ENCODE measurements around the gene PPY. TPM values are rescaled to one million over a fixed set of nuclear protein-coding genes. Genes with fewer than 3 reads are reported as not detected.

The PPY gene
- total and polyA plus RNA-seq, 10 donors: not detected

DNA sequence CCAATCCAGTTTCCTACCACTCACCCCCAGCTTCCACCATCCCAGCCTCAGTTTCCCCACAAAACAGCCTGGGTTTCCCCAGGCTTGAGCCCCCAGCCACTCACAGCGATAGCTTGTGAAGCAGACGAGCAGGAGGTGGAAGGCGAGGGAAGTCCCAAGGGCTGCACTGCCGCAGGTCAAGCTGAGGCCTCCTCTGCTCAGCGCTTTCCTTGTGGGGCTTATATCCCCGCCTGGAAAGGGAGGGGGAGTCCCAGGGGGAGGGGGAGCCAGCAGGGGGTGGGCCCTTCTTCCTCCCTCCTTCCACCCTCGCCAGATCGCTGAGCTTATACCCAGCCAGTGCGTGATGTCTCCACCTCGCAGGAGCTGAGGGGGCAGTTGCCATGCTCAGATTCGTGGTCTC is 11.5 kb upstream of the PPY start, which contains the start of gene PYY:
PYY (minus strand) TSS at position 195 of the 400 bp plus-strand sequence. CDS start 457 bp downstream, outside the sequence.
- Histone ChIP-seq H3K27me3 (replicated peaks in 1 of 7) (peaks cover 0 to 78% (median 38%) of the 10 kb centered on the region in 7 donors), H3K4me3 (peak within 1 kb of the TSS in 1 of 8 donors; percentile 24), H3K27ac (no peak within 1 kb of the TSS), H3K36me3 (no peaks in the 10 kb centered on the region), H3K9me3 (no peaks in the 10 kb centered on the region), H3K4me1 (peaks cover 0 to 14% (median 12%) of the 10 kb centered on the region in 6 donors)
- TF ChIP-seq, protein P1, sequence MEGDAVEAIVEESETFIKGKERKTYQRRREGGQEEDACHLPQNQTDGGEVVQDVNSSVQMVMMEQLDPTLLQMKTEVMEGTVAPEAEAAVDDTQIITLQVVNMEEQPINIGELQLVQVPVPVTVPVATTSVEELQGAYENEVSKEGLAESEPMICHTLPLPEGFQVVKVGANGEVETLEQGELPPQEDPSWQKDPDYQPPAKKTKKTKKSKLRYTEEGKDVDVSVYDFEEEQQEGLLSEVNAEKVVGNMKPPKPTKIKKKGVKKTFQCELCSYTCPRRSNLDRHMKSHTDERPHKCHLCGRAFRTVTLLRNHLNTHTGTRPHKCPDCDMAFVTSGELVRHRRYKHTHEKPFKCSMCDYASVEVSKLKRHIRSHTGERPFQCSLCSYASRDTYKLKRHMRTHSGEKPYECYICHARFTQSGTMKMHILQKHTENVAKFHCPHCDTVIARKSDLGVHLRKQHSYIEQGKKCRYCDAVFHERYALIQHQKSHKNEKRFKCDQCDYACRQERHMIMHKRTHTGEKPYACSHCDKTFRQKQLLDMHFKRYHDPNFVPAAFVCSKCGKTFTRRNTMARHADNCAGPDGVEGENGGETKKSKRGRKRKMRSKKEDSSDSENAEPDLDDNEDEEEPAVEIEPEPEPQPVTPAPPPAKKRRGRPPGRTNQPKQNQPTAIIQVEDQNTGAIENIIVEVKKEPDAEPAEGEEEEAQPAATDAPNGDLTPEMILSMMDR (IDR thresholded peaks at IDR 0.05 in 8 of 11, conservative IDR thresholded peaks at IDR 0.05 in 3 of 11): no peak
- TF ChIP-seq POLR2A (IDR thresholded peaks at IDR 0.05) (no peak), POLR2AphosphoS5 (IDR thresholded peaks at IDR 0.05) (no peak)
- 42 to 54% (median 52%) methylated on average over 8 to 11 of the region's 11 CpGs for WGBS, 5 donors
- DNase-seq: no peak
- intact Hi-C loops (cut with DNase I; ENCODE audit: low total_unique reads): no loop called here

DNA sequence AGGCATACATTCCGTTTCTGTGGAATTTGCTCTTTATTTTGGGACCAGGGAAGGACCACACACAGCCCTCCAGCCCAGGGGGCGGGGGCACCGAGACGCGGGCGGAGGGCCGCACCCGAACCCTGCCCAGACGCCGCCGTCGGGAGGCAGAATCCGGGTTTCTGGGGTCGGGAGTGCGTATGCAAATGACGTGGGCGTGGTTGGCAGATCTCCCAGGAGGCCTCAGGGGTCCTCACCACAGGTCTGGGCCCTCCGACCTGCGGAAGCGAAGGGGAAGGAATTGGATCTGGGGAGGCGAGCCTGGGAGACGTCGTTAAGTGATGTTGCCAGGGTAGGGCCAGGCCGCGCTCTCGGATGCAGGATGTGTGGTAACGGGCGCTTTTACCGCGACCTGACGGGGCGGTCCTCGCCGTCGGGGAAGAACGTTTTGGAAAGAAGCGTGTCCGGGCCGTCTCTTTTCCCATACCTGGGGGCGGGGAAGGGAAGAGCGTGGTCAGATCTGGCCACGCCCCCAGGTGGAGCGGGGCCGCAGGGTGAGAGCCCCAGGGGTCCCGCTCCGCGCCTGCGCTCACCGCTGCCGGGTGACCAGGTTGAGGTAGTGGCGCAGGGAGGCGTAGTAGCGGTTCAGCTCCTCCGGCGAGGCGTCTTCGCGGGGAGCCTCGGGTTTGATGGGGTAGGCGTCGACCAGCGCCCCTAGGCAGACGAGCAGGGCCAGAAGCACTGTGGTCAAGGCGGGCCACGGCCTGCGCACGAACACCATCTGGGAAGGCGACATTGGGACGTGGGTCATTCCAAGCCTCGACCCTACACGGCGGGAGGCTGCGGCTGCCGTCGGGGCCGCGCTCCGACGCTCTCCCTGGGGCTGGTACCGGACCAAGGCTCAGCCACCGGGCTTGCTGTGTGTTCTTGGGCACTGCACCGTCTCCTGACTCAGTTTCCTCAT is 10.7 kb upstream of the PPY start:
- Histone ChIP-seq H3K9me3 (no peaks in the 10 kb centered on the region), H3K36me3 (no peaks in the 10 kb centered on the region), H3K4me1 (peaks cover 0 to 14% (median 12%) of the 10 kb centered on the region in 6 donors), H3K4me3 (peak overlapping the region in 1 of 8 donors; percentile 24), H3K27ac (no peak overlapping the region), H3K27me3 (replicated peaks in 1 of 7) (peaks cover 0 to 83% (median 38%) of the 10 kb centered on the region in 7 donors)
- 8 to 16% (median 9%) methylated on average over 53 to 82 of the region's 82 CpGs for WGBS, 5 donors
- intact Hi-C loops (cut with DNase I; ENCODE audit: low total_unique reads): no loop called here
- no peak for DNase-seq
- TF ChIP-seq, protein P1 (IDR thresholded peaks at IDR 0.05 in 8 of 11, conservative IDR thresholded peaks at IDR 0.05 in 3 of 11): no peak
- TF ChIP-seq POLR2A (IDR thresholded peaks at IDR 0.05): no peak
- no peak for TF ChIP-seq POLR2AphosphoS5 (IDR thresholded peaks at IDR 0.05)

DNA sequence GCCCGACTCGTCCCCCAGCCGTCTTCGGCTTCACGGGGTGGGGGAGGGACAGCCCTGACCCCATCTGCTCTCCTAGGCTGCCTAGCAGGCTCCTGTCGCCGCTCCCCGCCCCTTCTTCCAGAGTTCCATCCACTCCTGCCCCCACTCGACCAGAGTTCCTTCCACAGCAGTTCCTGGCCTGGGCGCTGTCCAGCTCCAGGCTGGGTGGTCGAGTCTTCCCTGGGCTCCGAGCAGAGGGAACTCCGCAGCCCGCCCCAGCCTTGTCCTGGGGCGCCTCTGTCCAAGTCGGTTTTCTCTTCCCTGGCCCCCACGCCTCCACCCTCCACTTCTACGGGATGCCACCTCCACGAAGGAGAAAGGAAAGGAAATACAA is 10.1 kb upstream of the PPY start:
- TF ChIP-seq, protein P1 (IDR thresholded peaks at IDR 0.05 in 8 of 11, conservative IDR thresholded peaks at IDR 0.05 in 3 of 11): no peak
- no peak for TF ChIP-seq POLR2AphosphoS5 (IDR thresholded peaks at IDR 0.05)
- no peak for TF ChIP-seq POLR2A (IDR thresholded peaks at IDR 0.05)
- peaks cover 0 to 84% (median 38%) of the 10 kb centered on the region in 7 donors for H3K27me3 ChIP-seq (replicated peaks in 1 of 7)
- peaks cover 0 to 14% (median 12%) of the 10 kb centered on the region in 6 donors for H3K4me1 ChIP-seq
- H3K4me3 ChIP-seq: peak overlapping the region in 1 of 8 donors; percentile 24
- intact Hi-C loops (cut with DNase I; ENCODE audit: low total_unique reads): no loop called here
- DNase-seq: no peak
- 41 to 55% (median 50%) methylated on average over 19 of the region's 19 CpGs for WGBS, 5 donors
- H3K27ac ChIP-seq: no peak overlapping the region
- no peaks in the 10 kb centered on the region for H3K36me3 ChIP-seq
- no peaks in the 10 kb centered on the region for H3K9me3 ChIP-seq

DNA sequence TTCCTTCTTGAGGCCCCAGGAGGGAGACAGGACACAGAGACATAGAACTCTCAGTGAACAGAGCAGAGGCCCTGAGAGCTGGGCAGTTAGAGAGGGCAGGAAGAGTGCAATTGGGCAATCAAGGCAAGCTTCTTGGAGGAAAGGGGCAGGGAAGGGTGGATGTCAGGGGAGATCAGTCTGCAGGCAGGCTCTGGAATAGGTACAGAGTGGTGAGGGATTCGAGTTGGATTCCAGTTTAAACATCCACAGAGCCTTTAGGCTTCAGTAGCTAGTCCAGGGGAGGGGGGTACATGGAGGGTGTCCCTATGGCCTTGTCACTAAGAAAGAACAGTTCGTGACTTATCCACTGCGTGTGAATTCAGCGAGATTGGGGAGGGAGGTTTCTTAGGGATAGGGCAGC is 9.5 kb upstream of the PPY start:
- no peaks in the 10 kb centered on the region for H3K9me3 ChIP-seq
- H3K27ac ChIP-seq: no peak overlapping the region
- H3K4me1 ChIP-seq: peaks cover 0 to 14% (median 12%) of the 10 kb centered on the region in 6 donors
- WGBS, 5 donors: 72 to 87% (median 86%) methylated on average over 4 of the region's 4 CpGs
- no peak overlapping the region for H3K4me3 ChIP-seq
- H3K36me3 ChIP-seq: no peaks in the 10 kb centered on the region
- DNase-seq: no peak
- TF ChIP-seq POLR2A (IDR thresholded peaks at IDR 0.05): no peak
- no peak for TF ChIP-seq POLR2AphosphoS5 (IDR thresholded peaks at IDR 0.05)
- TF ChIP-seq, protein P1 (IDR thresholded peaks at IDR 0.05 in 8 of 11, conservative IDR thresholded peaks at IDR 0.05 in 3 of 11): no peak
- H3K27me3 ChIP-seq (replicated peaks in 1 of 7): peaks cover 0 to 84% (median 38%) of the 10 kb centered on the region in 7 donors
- intact Hi-C loops (cut with DNase I; ENCODE audit: low total_unique reads): no loop called here
